Adrenal gland (tissue), 12 donors: ENCODE data around the gene PIP5K1C. TPM values are rescaled to one million over a fixed set of nuclear protein-coding genes. Genes with fewer than 3 reads are reported as not detected.
A peak's percentile ranks its signal among the peaks of the same experiment; 100 is the strongest.

Experiments
- DNase-seq, 7 donors: peaks; one replicate each; pipeline ENCODE4 v3.0.0-alpha.2; 2019 to 2020
- H3K27ac ChIP-seq, 5 donors: fragments of 200-600 bp; sonication (generic) in 4 of 5; 1 replicate in 3 of 5; 2 replicates in 2 of 5; pipeline versions ENCODE4 v1.5.1 to v1.8.0; 2016 to 2020; ENCODE audit warnings: mild to moderate bottlenecking in 1 of 5
- H3K27me3 ChIP-seq: fragments of 200-600 bp; 2 replicates; pipeline ENCODE4 v1.8.0; 2021
- H3K36me3 ChIP-seq, 2 donors: fragments of 200-600 bp; replicated peaks in 1 of 2; 1 replicate in 1 of 2; 2 replicates in 1 of 2; pipeline versions ENCODE4 v1.5.1 to v1.8.0; 2018 to 2022
- H3K4me1 ChIP-seq, 2 donors: fragments of 200-600 bp; replicated peaks in 1 of 2; 1 replicate in 1 of 2; 2 replicates in 1 of 2; pipeline versions ENCODE4 v1.5.1 to v1.8.0; 2018 to 2021
- H3K4me3 ChIP-seq, 4 donors: fragments of 200-600 bp; sonication (generic) in 3 of 4; one replicate each; pipeline ENCODE4 v1.5.1; 2016 to 2018
- H3K9me3 ChIP-seq, 3 donors: fragments of 200-600 bp; sonication (generic) in 1 of 3; replicated peaks in 1 of 3; 1 replicate in 2 of 3; 2 replicates in 1 of 3; pipeline versions ENCODE4 v1.5.1 to v1.8.0; 2016 to 2021
- POLR2A ChIP-seq, 2 donors: fragments of 450-650 bp; IDR thresholded peaks; one replicate each; pipeline ENCODE4 v1.6.1; 2017; ENCODE audit warnings: antibody characterized with exemption in 2 of 2, mild to moderate bottlenecking in 2 of 2, moderate library complexity in 1 of 2
- WGBS, 4 donors: extraction: QIAGEN DNeasy Blood & Tissue Kit in 2 of 4; methylation state at CpG; one replicate each; pipeline versions ENCODE4 v1.1.5 to v1.1.7; 2013 to 2017; 5-methylcytosine and 5-hydroxymethylcytosine counted together
- intact Hi-C, 2 donors: fragments of 100-400 bp; cut with DNase I; formaldehyde crosslinking; loops; one replicate each; pipeline versions ENCODE4 v1.14.1 to v1.15.0; 2022 to 2023
- polyA plus RNA-seq, 3 donors: library from polyadenylated mRNA; stranded (reverse); fragments of 200-250 nt in 2 of 3; fragments of 350-450 nt in 1 of 3; fragmentation: Illumina TruSeq in 1 of 3; extraction: RNeasy Lipid Tissue Mini Kit (QIAGEN cat#74804) in 1 of 3; gene quantifications; one replicate each; pipeline ENCODE4 v1.2.3, GENCODE V29; 2013 to 2014
- total RNA-seq, 9 donors: library from RNA; depleted of rRNA in 4 of 9; stranded (reverse); fragments of >200 nt in 4 of 9; fragments of 120-200 nt in 1 of 9; fragmentation: NEBNext Ultra II Directional in 1 of 9; extraction: Animal tissue kit (Norgen Biotek cat#: 25700) in 1 of 9; gene quantifications; one replicate each; pipeline versions ENCODE4 v1.1.0 to v1.2.4, GENCODE V29; 2013 to 2023
- TF ChIP-seq, protein P1 (sequence below), 6 experiments: fragments of 450-650 bp in 4 of 6; fragments of 200-600 bp in 2 of 6; sonication (generic) in 1 of 6; IDR thresholded peaks; 1 replicate in 5 of 6; 2 replicates in 1 of 6; pipeline versions ENCODE4 v1.5.1 to v1.8.0; 2016 to 2021; ENCODE audit warnings: antibody characterized with exemption in 6 of 6, mild to moderate bottlenecking in 2 of 6, moderate library complexity in 1 of 6
- donor health status: healthy with polysubstance abuse.
- donor health status: Bipolar disorder and iron deficiency.
- donor health status: DM: yes; HTN: yes; CAD: no.
- donor health status: DM: no; HTN: no; CAD: no.
- donor health status: DM: no; HTN: no; CAD: no.
- donor health status: DM: yes; HTN: yes; CAD: no.

Gene PIP5K1C
- total and polyA plus RNA-seq, 12 donors, result 4.0 to 44.7 (median 31.0) TPM

GRCh38 chr19:3618811-3619630 is 81.2 kb downstream of the PIP5K1C start:
- intact Hi-C loops, result loop anchor here in 1 of 2 donors (5.0 kb wide), 1 partner anchor 72 kb away; no protein-coding TSS in a partner anchor
- H3K4me3 ChIP-seq, result no peak overlapping the region
- peaks cover 0 to 15% of the 10 kb centered on the region in 2 donors for H3K36me3 ChIP-seq
- peaks cover 0 to 3% of the 10 kb centered on the region in 2 donors for H3K4me1 ChIP-seq
- H3K27ac ChIP-seq, result no peak overlapping the region
- WGBS, 4 donors, result 84 to 86% (median 86%) methylated on average over 20 to 31 of the region's 31 CpGs
- DNase-seq, result no peak
- H3K27me3 ChIP-seq, result no peaks in the 10 kb centered on the region
- no peak for TF ChIP-seq POLR2A (IDR thresholded peaks at IDR 0.05)
- TF ChIP-seq, protein P1, sequence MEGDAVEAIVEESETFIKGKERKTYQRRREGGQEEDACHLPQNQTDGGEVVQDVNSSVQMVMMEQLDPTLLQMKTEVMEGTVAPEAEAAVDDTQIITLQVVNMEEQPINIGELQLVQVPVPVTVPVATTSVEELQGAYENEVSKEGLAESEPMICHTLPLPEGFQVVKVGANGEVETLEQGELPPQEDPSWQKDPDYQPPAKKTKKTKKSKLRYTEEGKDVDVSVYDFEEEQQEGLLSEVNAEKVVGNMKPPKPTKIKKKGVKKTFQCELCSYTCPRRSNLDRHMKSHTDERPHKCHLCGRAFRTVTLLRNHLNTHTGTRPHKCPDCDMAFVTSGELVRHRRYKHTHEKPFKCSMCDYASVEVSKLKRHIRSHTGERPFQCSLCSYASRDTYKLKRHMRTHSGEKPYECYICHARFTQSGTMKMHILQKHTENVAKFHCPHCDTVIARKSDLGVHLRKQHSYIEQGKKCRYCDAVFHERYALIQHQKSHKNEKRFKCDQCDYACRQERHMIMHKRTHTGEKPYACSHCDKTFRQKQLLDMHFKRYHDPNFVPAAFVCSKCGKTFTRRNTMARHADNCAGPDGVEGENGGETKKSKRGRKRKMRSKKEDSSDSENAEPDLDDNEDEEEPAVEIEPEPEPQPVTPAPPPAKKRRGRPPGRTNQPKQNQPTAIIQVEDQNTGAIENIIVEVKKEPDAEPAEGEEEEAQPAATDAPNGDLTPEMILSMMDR (IDR thresholded peaks at IDR 0.05), result peak in 2 of 6 experiments; percentile 43 to 44
- H3K9me3 ChIP-seq, result no peaks in the 10 kb centered on the region

DNA sequence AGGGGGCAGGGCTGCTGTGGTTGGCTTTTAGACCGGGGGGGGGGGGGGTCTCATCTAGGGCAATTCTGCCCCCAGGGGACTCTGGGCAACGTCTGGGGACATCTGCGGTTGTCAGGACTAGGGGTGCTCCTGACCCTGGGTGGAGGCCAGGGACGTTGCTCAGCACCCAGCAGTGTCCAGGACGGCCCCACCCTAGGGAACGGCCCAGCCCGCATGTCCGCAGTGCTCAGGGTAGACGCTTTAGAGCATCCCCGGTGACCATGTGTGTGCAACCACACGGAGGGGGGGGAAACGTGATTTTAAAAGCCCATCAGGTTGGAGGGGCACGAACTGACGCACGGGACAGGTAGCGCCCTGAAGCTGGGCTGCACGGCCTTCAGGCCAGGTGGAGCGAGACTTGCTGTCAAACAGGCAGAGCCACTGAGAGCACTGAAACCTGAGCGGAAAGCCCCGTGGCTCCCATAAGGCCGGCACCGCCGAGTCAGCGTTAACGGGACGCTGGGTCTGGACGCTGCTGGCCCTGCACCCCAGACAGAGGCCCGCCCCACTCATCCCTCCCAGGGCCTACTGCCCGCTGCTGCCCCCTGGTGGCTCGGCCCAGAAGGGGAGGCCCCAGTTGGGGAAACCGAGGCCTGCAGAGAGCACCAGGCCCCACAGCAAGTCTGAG is 82.0 kb downstream of the PIP5K1C start:
- Histone ChIP-seq H3K4me1 (peaks cover 0 to 9% of the 10 kb centered on the region in 2 donors), H3K27ac (peak overlapping the region in 1 of 5 donors; percentile 55), H3K36me3 (peaks cover 0 to 11% of the 10 kb centered on the region in 2 donors), H3K9me3 (no peaks in the 10 kb centered on the region), H3K4me3 (no peak overlapping the region), H3K27me3 (no peaks in the 10 kb centered on the region)
- peak; percentile 62 to 85 (median 80) for DNase-seq
- intact Hi-C loops, result loop anchor here in 1 of 2 donors (5.0 kb wide), 1 partner anchor 71 kb away; no protein-coding TSS in a partner anchor
- WGBS, 4 donors, result 38 to 73% (median 47%) methylated on average over 9 to 31 of the region's 31 CpGs
- TF ChIP-seq POLR2A (IDR thresholded peaks at IDR 0.05), result no peak
- TF ChIP-seq, protein P1 (IDR thresholded peaks at IDR 0.05), result peak; percentile 90 to 97 (median 96)

GRCh38 chr19:3617463-3617862 is 82.8 kb downstream of the PIP5K1C start:
- no peaks in the 10 kb centered on the region for H3K27me3 ChIP-seq
- no peaks in the 10 kb centered on the region for H3K9me3 ChIP-seq
- peak in 1 of 7 donors; percentile 69 for DNase-seq
- WGBS, 4 donors, result 59 to 76% (median 70%) methylated on average over 13 to 19 of the region's 19 CpGs
- no peak overlapping the region for H3K4me3 ChIP-seq
- intact Hi-C loops, result loop anchor here in 1 of 2 donors (5.0 kb wide), 1 partner anchor 70 kb away; no protein-coding TSS in a partner anchor
- peaks cover 0 to 9% of the 10 kb centered on the region in 2 donors for H3K4me1 ChIP-seq
- TF ChIP-seq, protein P1 (IDR thresholded peaks at IDR 0.05), result no peak
- TF ChIP-seq POLR2A (IDR thresholded peaks at IDR 0.05), result no peak
- peaks cover 0 to 9% of the 10 kb centered on the region in 2 donors for H3K36me3 ChIP-seq
- H3K27ac ChIP-seq, result peak overlapping the region in 1 of 5 donors; percentile 55
